ENCODE results near the gene SLC8A1.
A peak's percentile ranks its signal among the peaks of the same experiment; 100 is the strongest.

Gene SLC8A1

GRCh38 chr2:40289771-40290404 lies 162.0 kb downstream of the SLC8A1 start:
- Histone ChIP-seq H3K4me3 (ENCODE audit: low read depth, low read length) (no peak overlapping the region), H4K12ac (ENCODE audit: low read depth, low read length) (no peak overlapping the region), H3K18ac (ENCODE audit: low read length) (no peak overlapping the region), H3K36me3 (ENCODE audit: control insufficient read depth in 1 of 2, insufficient read depth in 2 of 2, low read length in 2 of 2) (no peaks in the 10 kb centered on the region), H3K4me1 (ENCODE audit: control insufficient read depth in 1 of 2, insufficient read depth in 2 of 2, low read length in 2 of 2) (peaks cover 7 to 9% of the 10 kb centered on the region in 2 experiments), H3K27ac (ENCODE audit: low read depth, low read length) (no peak overlapping the region), H2BK5ac (ENCODE audit: low read depth, low read length, poor library complexity) (no peak overlapping the region), H3K4ac (ENCODE audit: low read depth, low read length) (no peak overlapping the region), H3K9ac (ENCODE audit: low read length) (no peak overlapping the region), H2AK5ac (ENCODE audit: low read length) (no peak overlapping the region), H2AFZ (ENCODE audit: insufficient read depth, low read length, poor library complexity) (no peak overlapping the region), H4K8ac (ENCODE audit: low read depth, low read length) (no peak overlapping the region), H3K9me3 (ENCODE audit: insufficient read depth, low read depth, low read length) (no peaks in the 10 kb centered on the region), H3K79me1 (ENCODE audit: low read length) (no peaks in the 10 kb centered on the region), H3K14ac (ENCODE audit: low read length) (no peak overlapping the region), H3K23ac (ENCODE audit: low read length) (no peak overlapping the region), H3K79me2 (ENCODE audit: control insufficient read depth, insufficient read depth, low read length, poor library complexity) (no peaks in the 10 kb centered on the region), H3K27me3 (ENCODE audit: insufficient read depth, low read length) (no peaks in the 10 kb centered on the region), H4K91ac (ENCODE audit: low read depth, low read length) (no peak overlapping the region), H2BK12ac (ENCODE audit: low read length) (no peak overlapping the region), H2BK120ac (ENCODE audit: insufficient read depth, low read length, poor library complexity) (no peak overlapping the region), H3K4me2 (ENCODE audit: low read length) (no peak overlapping the region)
- no CpG with 5 or more reads among the region's 7 CpGs for WGBS (ENCODE audit: extremely low coverage, insufficient coverage, insufficient read length)
- DNase-seq = no peak

- H3K9me3 ChIP-seq (ENCODE audit: insufficient read depth, low read depth, low read length) = no peaks in the 10 kb centered on the region
- DNase-seq = no peak
- H3K4me2 ChIP-seq (ENCODE audit: low read length) = no peak overlapping the region
- no peak overlapping the region for H4K91ac ChIP-seq (ENCODE audit: low read depth, low read length)
- no CpG with 5 or more reads among the region's 3 CpGs for WGBS (ENCODE audit: extremely low coverage, insufficient coverage, insufficient read length)
- peaks cover 4% of the 10 kb centered on the region for H3K79me1 ChIP-seq (ENCODE audit: low read length)
- no peak overlapping the region for H2AFZ ChIP-seq (ENCODE audit: insufficient read depth, low read length, poor library complexity)
- no peaks in the 10 kb centered on the region for H3K79me2 ChIP-seq (ENCODE audit: control insufficient read depth, insufficient read depth, low read length, poor library complexity)
- H3K4me3 ChIP-seq (ENCODE audit: low read depth, low read length) = no peak overlapping the region
- H4K12ac ChIP-seq (ENCODE audit: low read depth, low read length) = no peak overlapping the region
- H3K23ac ChIP-seq (ENCODE audit: low read length) = no peak overlapping the region
- H3K27ac ChIP-seq (ENCODE audit: low read depth, low read length) = no peak overlapping the region
- no peak overlapping the region for H2AK5ac ChIP-seq (ENCODE audit: low read length)
- H2BK5ac ChIP-seq (ENCODE audit: low read depth, low read length, poor library complexity) = no peak overlapping the region
- H3K36me3 ChIP-seq (ENCODE audit: control insufficient read depth in 1 of 2, insufficient read depth in 2 of 2, low read length in 2 of 2) = no peaks in the 10 kb centered on the region
- no peaks in the 10 kb centered on the region for H3K27me3 ChIP-seq (ENCODE audit: insufficient read depth, low read length)
- H2BK12ac ChIP-seq (ENCODE audit: low read length) = no peak overlapping the region
- no peak overlapping the region for H3K18ac ChIP-seq (ENCODE audit: low read length)
- no peak overlapping the region for H2BK120ac ChIP-seq (ENCODE audit: insufficient read depth, low read length, poor library complexity)
- no peak overlapping the region for H3K4ac ChIP-seq (ENCODE audit: low read depth, low read length)
- no peak overlapping the region for H3K9ac ChIP-seq (ENCODE audit: low read length)
- peaks cover 7 to 9% of the 10 kb centered on the region in 2 experiments for H3K4me1 ChIP-seq (ENCODE audit: control insufficient read depth in 1 of 2, insufficient read depth in 2 of 2, low read length in 2 of 2)
- H3K14ac ChIP-seq (ENCODE audit: low read length) = no peak overlapping the region
- no peak overlapping the region for H4K8ac ChIP-seq (ENCODE audit: low read depth, low read length)
Observed at GRCh38 chr2:40287773-40288172, 164.1 kb downstream of the SLC8A1 start.

- Histone ChIP-seq H3K18ac (ENCODE audit: low read length) (no peak overlapping the region), H3K4me3 (ENCODE audit: low read depth, low read length) (no peak overlapping the region), H3K23ac (ENCODE audit: low read length) (no peak overlapping the region), H4K12ac (ENCODE audit: low read depth, low read length) (no peak overlapping the region), H4K8ac (ENCODE audit: low read depth, low read length) (no peak overlapping the region), H2BK12ac (ENCODE audit: low read length) (no peak overlapping the region), H3K27ac (ENCODE audit: low read depth, low read length) (no peak overlapping the region), H2BK120ac (ENCODE audit: insufficient read depth, low read length, poor library complexity) (no peak overlapping the region), H3K36me3 (ENCODE audit: control insufficient read depth in 1 of 2, insufficient read depth in 2 of 2, low read length in 2 of 2) (no peaks in the 10 kb centered on the region), H4K91ac (ENCODE audit: low read depth, low read length) (no peak overlapping the region), H2AK5ac (ENCODE audit: low read length) (no peak overlapping the region), H3K14ac (ENCODE audit: low read length) (no peak overlapping the region), H3K9me3 (ENCODE audit: insufficient read depth, low read depth, low read length) (no peaks in the 10 kb centered on the region), H3K4ac (ENCODE audit: low read depth, low read length) (no peak overlapping the region), H3K79me1 (ENCODE audit: low read length) (peaks cover 5% of the 10 kb centered on the region), H3K27me3 (ENCODE audit: insufficient read depth, low read length) (no peaks in the 10 kb centered on the region), H3K79me2 (ENCODE audit: control insufficient read depth, insufficient read depth, low read length, poor library complexity) (no peaks in the 10 kb centered on the region), H3K4me1 (ENCODE audit: control insufficient read depth in 1 of 2, insufficient read depth in 2 of 2, low read length in 2 of 2) (peaks cover 9 to 13% of the 10 kb centered on the region in 2 experiments), H2AFZ (ENCODE audit: insufficient read depth, low read length, poor library complexity) (no peak overlapping the region), H2BK5ac (ENCODE audit: low read depth, low read length, poor library complexity) (no peak overlapping the region), H3K4me2 (ENCODE audit: low read length) (no peak overlapping the region), H3K9ac (ENCODE audit: low read length) (no peak overlapping the region)
- DNase-seq = no peak
- no CpG with 5 or more reads among the region's 2 CpGs for whole genome bisulfite sequencing (ENCODE audit: extremely low coverage, insufficient coverage, insufficient read length)
Observed at GRCh38 chr2:40287195-40287594, 164.7 kb downstream of the SLC8A1 start.

- no peak overlapping the region for H3K14ac ChIP-seq (ENCODE audit: low read length)
- no peak overlapping the region for H3K18ac ChIP-seq (ENCODE audit: low read length)
- no peak overlapping the region for H4K12ac ChIP-seq (ENCODE audit: low read depth, low read length)
- no peak overlapping the region for H3K4me2 ChIP-seq (ENCODE audit: low read length)
- H3K79me2 ChIP-seq (ENCODE audit: control insufficient read depth, insufficient read depth, low read length, poor library complexity) = no peaks in the 10 kb centered on the region
- peak overlapping the region; percentile 45 for H2BK12ac ChIP-seq (ENCODE audit: low read length)
- no CpG with 5 or more reads among the region's 3 CpGs for WGBS (ENCODE audit: extremely low coverage, insufficient coverage, insufficient read length)
- no peak overlapping the region for H3K23ac ChIP-seq (ENCODE audit: low read length)
- H4K8ac ChIP-seq (ENCODE audit: low read depth, low read length) = no peak overlapping the region
- H3K9me3 ChIP-seq (ENCODE audit: insufficient read depth, low read depth, low read length) = no peaks in the 10 kb centered on the region
- H3K4me3 ChIP-seq (ENCODE audit: low read depth, low read length) = no peak overlapping the region
- H2AK5ac ChIP-seq (ENCODE audit: low read length) = no peak overlapping the region
- H3K9ac ChIP-seq (ENCODE audit: low read length) = no peak overlapping the region
- H3K27ac ChIP-seq (ENCODE audit: low read depth, low read length) = no peak overlapping the region
- no peak overlapping the region for H3K4ac ChIP-seq (ENCODE audit: low read depth, low read length)
- no peaks in the 10 kb centered on the region for H3K27me3 ChIP-seq (ENCODE audit: insufficient read depth, low read length)
- no peaks in the 10 kb centered on the region for H3K36me3 ChIP-seq (ENCODE audit: control insufficient read depth in 1 of 2, insufficient read depth in 2 of 2, low read length in 2 of 2)
- H2BK5ac ChIP-seq (ENCODE audit: low read depth, low read length, poor library complexity) = no peak overlapping the region
- H3K4me1 ChIP-seq (ENCODE audit: control insufficient read depth in 1 of 2, insufficient read depth in 2 of 2, low read length in 2 of 2) = peaks cover 9 to 13% of the 10 kb centered on the region in 2 experiments
- H2AFZ ChIP-seq (ENCODE audit: insufficient read depth, low read length, poor library complexity) = no peak overlapping the region
- no peak for DNase-seq
- no peak overlapping the region for H2BK120ac ChIP-seq (ENCODE audit: insufficient read depth, low read length, poor library complexity)
- H4K91ac ChIP-seq (ENCODE audit: low read depth, low read length) = no peak overlapping the region
- peaks cover 7% of the 10 kb centered on the region for H3K79me1 ChIP-seq (ENCODE audit: low read length)
Observed at GRCh38 chr2:40286721-40287120, 165.2 kb downstream of the SLC8A1 start.
